NCI-H526 (cell line): ENCODE data around the gene SCYL3.
"Not testable (repeated sequence)": the region's sequence is repeated elsewhere in the genome, so short reads cannot be mapped to it uniquely, and the experiment has no call there.

Experiments used
- DNase-seq, 2 experiments: peaks; one replicate each; lab custom pipeline; 2025; lab: John Stamatoyannopoulos, UW

The SCYL3 gene

DNA sequence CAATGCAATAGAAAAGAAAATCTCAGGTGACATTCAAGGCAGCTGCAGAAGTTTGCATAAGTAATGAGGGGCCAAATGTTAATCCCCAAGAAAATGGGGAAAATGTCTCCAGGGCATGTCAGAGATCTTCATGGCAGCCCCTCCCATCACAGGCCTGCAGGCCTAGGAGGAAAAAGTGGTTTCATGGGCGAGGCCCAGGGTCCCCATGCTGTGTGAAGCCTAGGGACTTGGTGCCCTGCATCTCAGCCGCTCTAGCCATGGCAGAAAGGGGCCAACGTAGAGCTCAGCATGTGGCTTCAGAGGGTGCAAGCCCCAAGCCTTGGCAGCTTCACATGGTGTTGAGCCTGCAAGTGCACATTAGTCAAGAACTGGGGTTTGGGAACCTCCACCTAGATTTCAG lies 21.7 kb downstream of the SCYL3 start:
- not testable (repeated sequence) for DNase-seq

DNA sequence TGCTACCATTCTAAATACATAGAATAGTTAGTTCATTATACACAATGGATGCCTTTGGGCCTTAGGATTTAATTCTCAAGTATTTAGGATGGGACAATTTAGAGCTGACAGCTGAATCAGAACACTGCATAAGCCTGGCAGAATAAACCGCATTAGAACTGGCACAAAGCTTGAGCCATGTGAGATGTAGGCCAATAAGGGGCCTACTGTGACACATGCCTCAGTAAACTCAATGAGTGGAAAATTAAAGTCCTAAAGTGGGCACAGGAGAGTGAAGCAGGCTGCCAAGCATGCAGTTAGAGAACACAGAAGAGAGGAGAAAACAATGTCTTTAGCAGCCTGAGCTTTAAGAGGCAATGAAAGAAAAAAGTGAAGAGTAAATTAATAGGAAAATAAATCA lies 24.3 kb downstream of the SCYL3 start:
- no peak for DNase-seq

DNA sequence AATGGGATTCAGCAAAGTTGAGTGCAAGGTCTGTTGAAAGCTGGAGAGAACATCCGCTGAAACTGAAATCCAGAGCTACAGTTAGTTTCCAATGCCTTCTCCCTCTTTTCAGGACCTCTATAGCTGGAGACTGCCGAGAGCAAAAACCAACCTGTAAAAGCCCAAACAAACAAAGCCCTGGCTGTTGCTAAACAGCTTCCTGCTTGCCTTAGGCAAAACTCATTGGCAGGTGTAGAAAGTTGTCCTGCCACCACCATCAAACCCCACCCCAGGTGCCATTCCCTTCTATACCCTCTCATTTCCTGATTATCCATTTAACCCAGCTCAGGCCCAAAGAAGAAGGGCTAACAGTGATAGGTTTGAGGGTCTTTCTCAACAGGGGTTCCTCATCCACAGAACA lies 24.7 kb downstream of the SCYL3 start:
- DNase-seq: peak in 1 of 2 experiments; percentile 10

DNA sequence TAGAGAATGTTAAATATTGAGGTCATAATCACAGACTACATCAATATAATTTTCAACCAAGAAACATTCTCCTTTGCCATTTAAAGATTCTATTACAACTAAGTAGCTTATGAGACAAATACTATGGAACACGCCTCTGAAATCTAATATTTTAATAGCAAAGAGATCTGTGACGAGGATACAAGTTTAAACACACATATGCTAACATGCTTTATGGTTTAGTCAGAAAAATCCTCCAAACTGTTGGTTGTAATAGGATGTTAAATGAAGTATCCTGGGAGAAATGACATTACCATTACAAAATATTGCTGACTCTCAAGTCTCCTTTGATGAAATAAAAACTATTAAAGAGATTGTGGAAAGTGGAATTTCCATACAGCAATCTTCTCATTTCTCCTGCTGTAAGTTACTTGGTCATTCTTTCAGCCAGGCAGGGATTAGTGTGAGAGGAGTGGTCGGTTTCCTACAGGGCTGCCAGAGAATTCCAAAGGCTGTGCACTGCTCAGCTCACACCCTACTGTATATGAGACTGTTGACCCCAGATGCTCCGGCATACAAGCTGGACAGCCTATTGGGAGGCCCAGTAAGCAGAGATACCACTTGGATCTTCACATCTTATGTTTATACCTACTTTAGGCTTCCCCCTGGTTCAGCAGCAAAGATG lies 26.6 kb downstream of the SCYL3 start:
- no peak for DNase-seq

DNA sequence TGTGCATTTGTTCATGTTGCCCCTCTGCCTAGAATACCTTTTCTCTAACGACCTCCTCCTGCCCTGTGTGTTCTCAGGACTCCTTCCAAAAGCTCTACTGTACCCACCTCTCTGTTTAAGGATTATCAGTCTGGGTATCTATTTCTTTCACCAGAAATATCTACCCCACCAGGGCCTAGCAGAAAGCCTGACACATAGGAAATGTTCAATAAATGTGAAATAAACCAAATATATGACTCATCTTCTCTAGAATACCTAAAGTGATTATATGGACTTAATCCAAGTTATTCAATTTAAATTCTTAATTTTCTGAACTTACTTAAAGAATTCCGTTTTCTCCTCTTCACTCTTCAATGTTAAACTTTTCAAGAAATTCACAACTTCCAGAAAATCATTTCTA lies 27.1 kb downstream of the SCYL3 start:
- no peak for DNase-seq

DNA sequence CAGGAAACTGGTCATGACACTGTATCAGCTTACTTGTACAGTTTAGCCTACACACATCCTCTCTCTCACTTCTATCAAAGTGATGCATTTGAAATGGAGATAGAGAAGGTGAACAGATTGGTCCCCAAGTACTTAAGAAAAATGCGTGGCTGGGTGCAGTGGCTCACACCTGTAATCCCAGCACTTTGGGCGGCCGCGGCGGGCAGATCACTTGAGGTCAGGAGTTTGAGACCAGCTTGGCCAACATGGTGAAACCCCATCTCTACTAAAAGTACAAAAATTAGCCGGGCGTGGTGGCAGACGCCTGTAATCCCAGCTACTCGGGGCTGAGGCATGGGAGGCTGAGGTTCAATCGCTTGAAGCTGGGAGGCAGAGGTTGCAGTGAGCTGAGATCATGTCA lies 29.2 kb downstream of the SCYL3 start:
- not testable (repeated sequence) for DNase-seq

DNA sequence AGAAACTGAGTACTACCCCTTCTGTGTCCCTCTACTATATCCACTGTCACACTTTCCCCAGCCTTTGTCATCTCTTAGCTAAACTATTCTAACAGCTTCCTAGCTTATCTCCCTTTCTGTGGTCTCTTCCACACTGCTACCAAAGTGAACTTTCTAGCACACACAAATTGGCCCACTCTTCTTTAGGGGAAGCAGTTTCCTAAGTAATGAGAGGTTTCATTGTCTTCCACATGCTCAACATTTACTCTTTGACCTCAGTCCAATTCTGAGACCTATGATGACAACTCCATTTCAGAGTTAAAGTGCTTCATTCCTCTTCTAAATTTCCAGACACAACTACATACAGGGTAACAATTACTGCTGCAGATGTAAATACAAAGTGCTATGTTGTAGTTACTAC lies 32.9 kb downstream of the SCYL3 start:
- DNase-seq: no peak

DNA sequence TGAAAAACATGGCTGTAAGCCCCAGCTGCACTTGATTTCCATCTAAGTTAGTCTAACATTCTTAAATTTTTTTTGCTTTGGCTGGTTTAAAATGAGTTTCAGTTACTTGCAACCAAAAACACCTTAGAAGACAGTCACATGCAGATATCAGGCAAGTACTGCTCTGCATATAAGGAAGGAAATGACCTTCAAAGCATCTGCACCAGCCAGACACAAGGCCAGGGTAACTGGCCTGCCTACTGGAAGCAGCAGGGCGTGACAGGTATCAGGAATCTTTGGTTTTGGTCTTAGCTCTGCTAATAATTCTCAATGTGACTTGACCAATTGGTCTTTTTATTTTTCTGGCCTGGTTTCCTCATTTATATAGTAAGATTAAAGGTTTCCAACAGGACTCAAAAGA lies 33.5 kb downstream of the SCYL3 start:
- DNase-seq: no peak

DNA sequence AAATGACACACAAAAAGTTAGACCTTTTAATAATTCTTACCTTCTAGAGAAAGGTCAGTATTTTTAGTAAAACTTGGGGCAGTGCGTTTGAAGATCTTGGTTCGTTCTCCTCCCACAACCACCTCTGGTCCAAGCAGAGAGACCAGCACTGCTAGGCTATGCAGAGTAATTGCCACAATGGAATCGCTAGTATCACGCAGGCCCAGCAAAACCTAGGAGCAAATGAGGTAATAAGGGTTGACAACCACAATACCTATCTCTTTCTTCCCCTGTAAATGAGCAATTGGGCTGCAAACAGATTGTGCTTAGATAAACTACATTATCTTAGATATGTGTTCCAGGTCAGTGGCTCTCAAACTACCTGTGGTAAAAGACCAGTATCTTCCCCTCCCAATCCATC lies 34.7 kb downstream of the SCYL3 start:
- DNase-seq: peak; percentile 35 to 52

DNA sequence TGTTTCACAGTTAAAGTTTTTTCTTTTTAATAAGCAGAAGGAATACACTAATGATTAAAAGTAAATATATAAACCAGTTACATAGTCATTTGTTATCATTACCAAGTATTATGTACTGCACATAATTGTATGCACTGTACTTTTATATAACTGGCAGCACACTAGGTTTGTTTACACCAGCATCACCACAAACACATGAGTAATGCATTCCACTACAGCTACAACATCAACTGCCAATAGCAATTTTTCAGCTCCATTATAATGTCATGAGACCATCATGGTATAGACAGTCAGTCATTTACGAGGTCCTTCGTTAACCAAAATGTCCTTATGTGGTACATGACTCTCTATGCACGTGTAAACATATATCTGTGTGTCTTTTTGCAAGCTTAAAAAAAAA lies 35.2 kb downstream of the SCYL3 start:
- no peak for DNase-seq

DNA sequence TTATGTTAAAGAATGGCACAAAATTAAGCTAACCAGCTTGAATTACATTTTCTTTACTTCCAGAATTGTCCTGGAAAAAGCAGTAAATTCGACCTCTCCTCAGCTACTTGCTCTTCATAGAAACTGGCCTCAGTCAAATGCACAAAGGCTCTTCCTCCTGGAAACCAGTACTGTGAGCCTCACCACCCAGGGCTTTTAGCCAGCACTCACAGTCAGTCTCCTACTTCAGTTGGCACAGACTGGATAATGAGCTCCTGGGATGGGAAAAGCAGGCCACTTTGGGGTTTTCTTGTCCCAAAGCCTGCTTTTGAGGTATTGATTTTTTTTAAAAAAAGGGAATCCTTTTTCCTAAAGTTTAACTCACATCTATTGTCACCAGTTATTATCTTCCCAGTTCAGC lies 40.4 kb downstream of the SCYL3 start:
- DNase-seq: peak; percentile 70 to 85

DNA sequence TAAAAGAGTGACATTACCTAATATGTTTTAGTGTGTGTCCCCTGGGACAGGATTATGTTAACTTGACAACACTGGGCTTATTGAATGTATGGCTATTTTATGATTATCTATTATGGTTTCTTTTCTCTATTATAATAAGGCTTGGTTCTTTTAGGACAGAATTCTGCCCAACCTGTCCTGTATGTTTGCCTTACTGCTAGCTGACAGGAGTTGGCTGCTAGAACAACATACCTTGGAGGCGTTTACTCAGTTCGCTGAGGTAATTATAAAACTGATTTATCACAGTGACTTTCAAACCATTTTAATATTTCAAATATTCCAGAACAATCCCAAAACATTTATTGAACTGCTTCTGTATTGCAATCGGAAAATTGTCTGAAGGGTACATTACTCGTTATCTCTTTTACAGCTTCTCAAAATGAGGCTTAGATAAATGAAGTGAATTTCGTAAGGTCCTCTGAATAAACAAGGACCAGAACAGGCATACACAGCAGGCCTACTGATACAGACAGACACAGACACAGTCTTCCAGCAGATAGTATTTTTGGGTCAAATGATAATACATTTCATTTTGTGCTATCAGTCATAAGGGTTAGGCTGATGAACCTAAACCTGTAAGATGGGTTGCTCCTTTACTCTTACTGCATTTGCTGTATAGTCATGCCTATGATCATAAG lies 44.2 kb downstream of the SCYL3 start:
- DNase-seq: no peak

DNA sequence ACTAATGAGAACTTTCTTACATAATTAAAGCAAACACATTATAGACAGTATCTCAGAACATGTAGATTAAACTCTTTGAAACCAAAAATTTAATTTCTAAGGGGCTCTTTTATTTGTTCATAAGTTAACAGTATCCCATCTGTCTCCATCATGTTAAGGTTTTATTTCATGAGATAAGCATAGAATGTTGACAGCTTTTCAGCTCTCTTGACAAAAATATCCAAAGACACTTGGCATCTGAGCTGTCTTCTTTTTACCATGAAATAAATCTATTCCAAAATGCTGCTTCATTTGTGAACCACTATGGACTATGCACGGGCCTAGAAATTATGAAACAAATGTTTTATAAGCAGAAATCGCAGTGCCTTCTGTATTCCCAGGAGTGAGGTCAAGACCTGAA lies 45.2 kb downstream of the SCYL3 start:
- DNase-seq: no peak

DNA sequence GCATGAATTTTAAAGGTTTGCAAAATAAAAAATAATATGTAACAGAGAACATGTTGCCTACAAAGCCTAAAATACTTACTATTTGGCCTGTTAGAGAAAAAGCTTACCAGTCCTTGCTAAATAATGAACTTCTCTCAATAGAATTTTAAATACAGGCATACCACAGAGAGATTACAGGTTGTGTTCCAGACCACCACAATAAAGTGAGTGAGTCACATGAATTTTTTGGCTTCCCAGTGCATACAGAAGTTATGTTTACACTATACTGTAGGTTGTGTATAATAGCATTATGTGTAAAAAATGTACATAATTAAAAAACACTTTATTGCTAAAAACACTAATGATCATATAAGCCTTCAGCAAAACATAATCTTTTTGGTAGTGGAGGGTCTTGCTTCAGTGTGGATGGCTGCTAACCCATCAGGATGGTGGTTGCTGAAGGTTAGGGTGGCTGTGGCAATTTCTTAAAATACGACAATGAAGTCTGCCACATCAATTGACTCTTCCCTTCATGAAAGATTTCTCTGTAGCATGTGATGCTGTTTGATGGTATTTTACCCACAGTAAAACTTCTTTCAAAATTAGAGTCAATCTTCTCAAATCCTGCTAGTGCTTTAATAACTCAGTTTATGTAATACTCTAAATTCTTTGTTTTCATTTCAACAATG lies 48.6 kb downstream of the SCYL3 start:
- DNase-seq: no peak

DNA sequence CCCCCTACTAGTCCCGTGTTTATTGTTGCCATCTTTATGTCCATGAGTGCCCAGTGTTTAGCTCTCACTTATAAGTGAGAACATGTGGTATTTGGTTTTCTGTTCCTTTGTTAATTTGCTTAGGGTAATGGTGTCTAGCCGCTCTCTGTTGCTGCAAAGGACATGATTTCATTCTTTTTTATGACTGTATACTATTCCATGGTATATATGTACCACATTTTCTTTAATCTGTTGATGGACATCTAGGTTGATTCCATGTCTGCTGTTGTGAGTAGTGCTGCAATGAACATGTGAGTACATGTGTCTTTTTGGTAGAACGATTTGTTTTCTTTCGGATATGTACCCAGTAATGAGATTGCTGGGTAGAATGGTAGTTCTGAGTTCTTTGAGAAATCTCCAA lies 54.8 kb downstream of the SCYL3 start:
- DNase-seq: no peak

DNA sequence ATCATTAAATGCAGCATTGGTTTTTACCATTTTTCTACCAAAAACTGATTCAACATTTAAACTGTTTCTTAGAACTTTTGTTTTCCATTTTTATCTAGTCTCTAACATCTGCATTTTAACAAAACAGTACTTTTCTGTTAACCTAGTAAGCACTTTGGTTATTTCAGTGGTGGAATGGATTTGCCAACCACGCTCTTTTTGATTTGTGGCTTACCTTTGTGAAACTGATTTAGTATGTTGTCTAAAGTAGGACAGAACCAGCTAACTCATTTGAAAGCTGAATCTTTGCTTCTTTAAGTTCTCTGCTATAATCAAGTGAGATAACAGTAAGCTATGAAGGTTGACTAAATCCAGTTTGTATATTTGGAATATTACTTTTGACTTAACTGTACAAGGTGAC lies 57.5 kb downstream of the SCYL3 start:
- no peak for DNase-seq

DNA sequence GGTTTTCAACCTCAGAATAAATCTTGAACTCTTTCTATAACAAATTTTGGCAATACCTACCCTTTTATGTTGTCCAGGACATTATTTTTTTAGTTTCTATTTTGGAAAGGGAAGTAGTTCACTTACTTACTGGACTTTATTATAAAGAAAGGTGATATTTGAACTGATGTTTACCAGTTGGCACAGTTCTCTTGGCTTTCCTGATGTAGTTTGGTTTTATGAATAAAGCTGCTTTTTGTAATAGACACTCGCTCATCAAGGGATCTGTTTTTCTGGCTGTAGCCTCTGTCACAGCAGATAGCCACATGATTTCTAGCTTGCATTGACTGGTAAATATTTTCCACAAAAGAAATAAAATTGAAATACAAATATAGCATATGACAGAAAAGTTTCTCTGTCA lies 58.0 kb downstream of the SCYL3 start:
- DNase-seq: no peak

DNA sequence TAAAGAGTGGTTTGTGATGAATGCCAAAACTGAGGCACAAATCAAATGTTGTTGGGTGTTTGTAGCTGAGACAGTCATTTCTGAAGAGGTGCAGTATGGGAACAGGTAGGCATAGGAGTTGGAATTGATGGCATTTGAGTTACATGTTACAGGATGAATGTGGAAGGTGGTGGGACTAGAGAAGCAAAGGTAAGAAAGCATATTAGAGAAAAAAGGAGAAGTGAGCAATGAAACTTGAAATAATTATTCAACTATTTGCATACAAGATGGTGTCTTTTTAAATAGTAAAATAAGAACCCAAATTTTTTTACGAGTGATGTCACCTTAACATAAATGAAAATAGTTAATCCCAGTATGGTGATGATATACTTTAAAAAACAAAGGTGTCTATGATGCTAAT lies 58.8 kb downstream of the SCYL3 start:
- DNase-seq: no peak

DNA sequence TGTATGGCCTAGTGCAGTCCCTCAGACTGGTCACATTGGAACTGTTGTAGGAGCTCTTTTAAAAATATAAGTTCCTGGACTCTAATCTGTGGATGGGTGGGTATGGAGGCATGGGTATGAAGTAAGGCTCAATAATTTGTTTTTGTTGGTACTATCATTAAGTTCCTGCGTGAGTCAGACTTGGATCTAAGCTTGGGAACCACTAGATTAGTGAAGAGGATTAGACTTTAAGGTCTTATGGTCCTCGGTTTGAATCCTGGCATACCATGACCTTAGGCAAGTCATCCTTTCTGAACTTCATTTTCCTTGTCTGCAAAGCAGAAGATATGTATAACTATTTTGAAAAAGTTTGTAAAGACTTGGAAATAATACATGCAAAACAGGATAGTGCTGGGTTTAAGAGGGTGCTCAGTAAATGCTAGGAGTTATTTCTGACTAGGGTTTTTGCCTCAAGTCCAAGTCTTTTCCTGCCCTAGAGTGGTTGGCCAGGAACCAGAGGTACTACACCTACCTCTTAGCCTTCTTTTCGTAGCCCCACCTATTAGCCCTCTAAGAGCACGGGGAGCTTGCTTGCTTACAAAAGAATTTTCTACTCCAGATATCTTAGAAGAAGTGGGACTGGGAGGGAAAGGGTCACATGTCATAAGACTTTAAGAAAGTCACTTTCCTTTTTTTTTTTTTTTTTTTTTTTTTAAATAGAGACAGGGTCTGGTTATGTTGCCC lies 60.4 kb downstream of the SCYL3 start:
- no peak for DNase-seq

DNA sequence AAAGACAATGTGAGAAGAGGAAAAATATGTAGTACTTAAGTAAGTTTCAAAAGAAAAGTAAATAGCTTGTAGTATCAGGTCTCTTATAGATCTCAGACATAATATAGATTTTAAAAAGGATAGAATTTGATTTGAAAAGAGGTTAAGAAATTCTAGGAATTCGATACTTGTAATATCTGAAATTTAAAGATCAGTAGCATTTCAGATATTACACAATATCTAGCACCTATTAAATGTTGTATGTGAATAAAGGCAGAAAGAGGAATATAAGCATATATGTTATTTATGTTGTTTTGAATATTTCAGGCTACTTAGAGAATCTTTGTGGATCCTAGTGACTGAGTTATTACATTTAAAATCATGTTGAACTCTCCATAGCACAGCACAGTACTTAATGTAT lies 64.0 kb downstream of the SCYL3 start:
- DNase-seq: no peak

DNA sequence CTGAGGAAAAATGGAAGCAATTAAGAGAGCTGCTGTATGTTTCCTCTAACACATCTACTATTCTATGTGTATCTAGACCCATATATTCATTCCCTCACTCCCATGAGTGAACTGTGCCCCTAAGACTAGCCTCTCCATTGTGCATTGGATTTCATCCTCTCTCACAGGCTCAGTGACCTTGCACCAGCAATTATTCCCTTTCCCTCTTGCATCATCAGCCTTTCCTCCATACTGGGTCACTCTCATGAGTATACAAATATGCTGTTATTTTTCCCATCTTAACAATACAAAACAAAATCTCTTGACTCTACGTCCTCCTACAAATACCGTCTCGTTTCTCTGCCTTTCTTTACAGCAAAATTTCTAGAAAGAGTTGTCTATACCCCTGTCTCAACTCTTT lies 69.5 kb downstream of the SCYL3 start:
- DNase-seq: no peak

DNA sequence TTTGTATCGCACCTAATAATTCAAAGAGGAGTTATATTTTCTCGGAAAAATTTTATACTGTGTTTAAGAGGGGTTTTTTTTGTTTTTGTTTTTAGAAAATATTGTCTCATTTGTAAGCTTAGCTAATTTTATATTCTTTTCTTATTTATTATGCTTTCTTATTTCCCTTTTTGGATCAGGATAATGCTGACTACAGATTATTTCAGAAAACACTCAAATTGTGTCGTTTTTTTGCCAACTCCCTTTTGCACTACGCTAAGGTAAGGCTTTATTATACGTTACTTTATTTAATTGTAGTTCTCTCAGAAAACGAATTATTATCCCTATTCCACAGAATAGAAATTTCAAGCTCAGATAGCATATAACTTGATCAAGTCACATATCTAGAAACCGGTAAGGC lies 72.2 kb downstream of the SCYL3 start:
- no peak for DNase-seq

DNA sequence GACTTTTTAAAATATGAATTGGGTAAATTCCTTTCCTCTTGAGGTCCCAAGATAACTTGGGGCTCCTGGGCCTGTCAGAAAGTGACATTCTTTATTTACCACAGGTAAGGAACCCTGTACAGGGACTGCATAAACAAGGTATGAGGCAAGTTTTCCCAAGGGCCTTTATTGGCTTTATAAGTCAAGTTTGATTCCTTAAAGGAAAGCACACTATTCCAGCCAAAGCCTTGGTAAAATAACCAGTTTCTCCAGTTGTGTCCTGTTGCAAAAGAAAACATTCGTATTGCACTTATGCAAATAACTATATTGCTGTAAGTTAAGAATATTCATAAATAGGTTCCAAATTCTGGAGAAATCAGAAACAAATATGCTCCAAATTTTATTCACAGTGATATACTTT lies 77.1 kb downstream of the SCYL3 start:
- DNase-seq: no peak
